Measurements from ENCODE around the gene MED16.
"Not testable (repeated sequence)": the region's sequence is repeated elsewhere in the genome, so short reads cannot be mapped to it uniquely, and the experiment has no call there.

The MED16 gene

DNA sequence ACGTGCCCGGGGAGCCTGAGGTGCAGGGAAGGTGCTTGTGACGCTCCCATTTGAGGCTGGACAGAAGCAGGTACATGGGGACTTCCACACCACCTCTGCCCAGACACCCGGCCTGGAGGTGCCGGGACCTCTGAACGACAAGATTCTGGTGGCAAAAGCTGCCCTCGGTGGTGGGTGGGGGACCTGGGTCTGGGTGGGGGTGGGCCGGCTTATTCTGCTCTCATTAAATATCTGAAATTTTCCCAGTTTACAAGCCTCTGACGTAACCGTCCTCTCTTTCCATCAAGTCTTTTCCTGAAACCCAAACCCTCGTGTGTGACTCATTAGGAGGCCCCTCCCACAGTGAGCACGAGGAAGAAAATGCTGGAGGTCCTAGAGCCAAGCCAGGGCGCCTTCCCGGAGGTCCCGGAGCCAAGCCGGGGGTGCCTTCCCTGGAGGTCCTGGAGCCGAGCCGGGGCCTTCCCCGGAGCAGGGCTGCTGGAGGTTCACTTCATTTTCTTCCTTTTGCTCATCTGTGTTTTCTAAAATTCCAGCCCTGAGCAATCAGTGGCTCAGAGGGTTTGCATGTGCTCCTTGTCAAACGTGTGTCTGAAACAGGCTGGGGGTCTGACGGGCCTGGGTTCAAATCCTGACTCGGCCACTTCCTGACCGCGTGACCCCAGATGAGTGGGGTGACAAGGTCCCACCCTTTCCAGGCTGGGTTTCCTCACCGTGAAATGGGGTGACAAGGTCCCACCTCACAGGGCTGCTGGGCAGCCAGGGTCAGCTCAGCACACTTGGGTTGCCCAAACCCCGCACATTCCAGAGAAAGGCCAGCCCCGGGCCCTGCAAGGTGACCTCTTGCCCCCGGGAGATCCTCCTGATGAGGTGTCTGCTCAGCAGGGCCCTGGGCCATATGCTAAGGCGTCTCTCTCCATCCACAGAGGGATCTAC lies 23.5 kb downstream of the MED16 start:
- no peak for DNase-seq

DNA sequence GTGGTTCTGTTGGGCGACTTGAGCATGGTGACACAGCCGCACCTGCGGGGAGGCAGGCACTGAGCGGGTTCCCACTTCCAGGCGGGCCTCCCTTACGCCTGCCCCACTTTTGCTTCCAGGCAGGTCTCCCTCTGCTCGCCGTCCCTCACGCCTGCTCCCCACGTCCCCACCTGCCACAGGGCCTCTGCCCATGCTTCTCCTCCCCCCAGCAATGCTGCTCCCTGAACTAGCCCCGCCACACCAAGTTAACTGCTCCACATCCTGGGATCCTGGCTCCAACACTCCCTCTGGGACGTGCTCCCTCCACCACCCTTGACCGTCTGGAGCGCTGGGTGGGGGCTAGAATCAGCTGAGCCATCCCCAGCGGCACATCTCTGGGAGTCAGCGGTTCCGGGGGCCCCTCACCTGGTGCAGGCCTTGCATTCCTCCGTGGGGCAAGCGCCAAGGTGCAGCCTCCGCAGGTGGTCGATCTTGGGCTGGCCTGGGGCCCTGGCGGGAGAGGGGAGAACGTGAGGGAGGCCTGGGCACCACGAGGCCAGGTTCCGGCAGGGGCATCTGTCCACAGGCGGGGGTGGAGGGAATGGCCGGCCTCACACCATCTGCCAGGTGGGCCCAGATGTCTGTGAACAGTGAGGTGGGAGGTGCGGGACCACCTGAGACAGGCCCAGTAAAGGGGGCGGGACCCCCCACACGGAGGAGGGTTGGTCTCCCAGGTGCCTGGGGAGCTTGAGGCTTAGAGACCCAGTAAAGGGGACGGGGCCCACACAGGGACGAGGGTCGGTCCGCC lies 24.3 kb downstream of the MED16 start:
- DNase-seq, result no peak

DNA sequence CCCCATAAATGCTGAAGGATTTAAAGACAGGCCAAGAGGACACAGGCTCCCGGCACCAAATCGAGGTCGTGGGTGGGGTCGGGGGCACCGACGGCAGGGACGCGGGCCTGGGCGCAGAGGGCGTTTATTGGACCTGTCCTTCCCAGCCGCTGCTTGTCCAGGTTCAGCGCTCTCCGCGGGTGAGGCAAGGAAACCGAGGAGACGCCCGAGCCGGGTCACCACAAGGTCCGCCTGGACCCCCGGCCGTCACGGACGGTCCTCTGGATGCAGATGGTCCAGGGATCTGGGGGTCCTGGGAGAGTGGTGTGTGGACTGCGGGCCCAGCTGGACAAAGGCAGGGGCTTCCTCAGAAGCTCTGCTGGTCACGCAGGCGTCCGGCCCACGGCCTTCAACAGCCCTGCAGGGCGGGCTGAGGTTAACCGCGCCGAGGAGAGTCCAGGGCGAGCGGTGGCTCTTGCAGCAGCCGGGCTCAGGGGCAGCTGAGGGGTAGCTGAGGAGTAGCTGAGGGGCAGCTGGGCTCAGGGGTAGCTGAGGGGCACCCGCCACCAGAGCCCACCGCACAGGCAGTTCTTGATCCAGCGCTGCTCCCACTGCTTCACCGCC lies 25.0 kb downstream of the MED16 start:
- no peak for DNase-seq

DNA sequence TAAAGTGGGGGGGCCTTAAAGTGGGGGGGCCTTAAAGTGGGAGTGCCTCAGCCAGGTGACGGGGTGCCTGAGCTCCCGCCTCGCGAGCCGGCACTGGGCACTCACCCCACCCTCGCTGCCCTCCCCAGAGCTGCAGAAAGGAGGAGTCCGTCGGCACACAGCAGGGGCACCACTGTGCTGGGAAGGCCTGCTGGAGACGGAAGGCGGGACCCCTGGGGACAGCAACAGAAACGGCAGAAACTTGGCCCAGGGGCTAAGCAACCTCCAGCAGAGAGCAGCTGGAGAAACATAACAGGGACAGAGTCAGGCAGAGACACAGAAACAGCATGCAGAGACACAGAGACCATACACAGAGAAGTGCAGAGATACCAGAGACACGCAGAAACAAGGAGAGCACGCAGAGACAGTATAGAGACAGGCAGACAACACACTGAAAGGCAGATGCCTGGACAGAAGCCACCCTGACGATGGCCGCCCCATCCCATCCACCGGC lies 25.6 kb downstream of the MED16 start:
- DNase-seq, result no peak

DNA sequence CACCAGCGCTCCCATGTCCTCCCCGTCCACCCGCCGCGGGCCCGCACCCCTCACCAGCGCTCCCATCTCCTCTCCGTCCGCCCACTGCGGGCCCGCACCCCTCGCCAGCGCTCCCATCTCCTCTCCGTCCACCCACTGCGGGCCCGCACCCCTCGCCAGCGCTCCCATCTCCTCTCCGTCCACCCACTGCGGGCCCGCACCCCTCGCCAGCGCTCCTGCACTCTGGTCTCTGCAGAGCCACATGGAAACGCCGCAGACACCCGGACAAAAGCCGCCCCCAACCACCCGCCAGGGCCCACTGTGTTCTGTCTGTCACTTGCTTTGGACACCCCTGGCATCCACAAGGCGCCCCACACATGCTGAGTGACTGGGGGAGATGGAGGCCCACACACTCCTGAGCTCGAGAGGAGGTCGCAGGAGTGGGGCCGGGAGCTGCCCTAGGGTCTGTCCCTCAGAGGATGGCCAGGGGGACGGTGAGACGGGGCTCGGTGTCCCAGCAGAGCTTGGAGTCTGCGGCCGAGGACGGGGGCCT lies 26.2 kb downstream of the MED16 start:
- DNase-seq, result no peak

DNA sequence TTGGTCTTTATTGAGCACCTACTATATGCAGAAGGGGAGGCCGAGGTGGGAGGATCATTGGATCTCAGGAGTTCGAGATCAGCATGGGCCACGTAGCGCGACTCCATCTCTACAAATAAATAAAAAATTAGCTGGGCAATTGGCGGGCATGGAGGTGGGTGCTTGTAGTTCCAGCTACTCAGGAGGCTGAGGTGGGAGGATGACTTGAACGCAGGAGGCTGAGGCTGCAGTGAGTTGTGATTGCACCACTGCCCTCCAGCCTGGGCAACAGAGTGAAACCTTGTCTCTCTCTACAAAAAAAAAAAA lies 29.7 kb downstream of the MED16 start:
- no peak for DNase-seq

DNA sequence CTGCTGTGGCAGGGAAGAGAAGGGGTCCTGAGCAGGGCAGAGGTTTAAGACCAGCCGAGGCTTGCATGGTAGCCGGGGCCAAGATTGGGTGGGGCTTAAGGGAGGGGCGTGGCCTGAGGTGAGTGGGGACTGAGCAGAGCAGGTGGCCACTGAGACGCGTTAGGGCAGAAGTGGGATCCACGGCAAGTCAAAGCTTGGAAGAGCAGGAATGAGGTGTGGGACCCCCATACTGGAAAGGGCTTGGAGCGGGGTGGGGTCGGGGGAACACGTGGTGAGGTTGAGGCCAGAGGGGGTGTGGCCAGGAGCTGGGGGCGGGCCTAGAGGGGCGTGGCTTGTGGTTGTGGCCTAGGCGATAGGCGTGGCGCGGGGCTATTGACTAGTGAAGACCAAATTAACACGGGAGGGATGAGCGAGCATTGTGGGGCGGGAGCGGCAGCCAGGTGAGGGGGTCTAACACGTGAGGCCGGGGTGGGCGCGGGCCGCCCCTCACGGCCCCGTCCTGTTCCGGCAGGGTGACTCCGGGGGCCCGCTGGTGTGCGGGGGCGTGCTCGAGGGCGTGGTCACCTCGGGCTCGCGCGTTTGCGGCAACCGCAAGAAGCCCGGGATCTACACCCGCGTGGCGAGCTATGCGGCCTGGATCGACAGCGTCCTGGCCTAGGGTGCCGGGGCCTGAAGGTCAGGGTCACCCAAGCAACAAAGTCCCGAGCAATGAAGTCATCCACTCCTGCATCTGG lies 30.2 kb downstream of the MED16 start:
- DNase-seq, result no peak

DNA sequence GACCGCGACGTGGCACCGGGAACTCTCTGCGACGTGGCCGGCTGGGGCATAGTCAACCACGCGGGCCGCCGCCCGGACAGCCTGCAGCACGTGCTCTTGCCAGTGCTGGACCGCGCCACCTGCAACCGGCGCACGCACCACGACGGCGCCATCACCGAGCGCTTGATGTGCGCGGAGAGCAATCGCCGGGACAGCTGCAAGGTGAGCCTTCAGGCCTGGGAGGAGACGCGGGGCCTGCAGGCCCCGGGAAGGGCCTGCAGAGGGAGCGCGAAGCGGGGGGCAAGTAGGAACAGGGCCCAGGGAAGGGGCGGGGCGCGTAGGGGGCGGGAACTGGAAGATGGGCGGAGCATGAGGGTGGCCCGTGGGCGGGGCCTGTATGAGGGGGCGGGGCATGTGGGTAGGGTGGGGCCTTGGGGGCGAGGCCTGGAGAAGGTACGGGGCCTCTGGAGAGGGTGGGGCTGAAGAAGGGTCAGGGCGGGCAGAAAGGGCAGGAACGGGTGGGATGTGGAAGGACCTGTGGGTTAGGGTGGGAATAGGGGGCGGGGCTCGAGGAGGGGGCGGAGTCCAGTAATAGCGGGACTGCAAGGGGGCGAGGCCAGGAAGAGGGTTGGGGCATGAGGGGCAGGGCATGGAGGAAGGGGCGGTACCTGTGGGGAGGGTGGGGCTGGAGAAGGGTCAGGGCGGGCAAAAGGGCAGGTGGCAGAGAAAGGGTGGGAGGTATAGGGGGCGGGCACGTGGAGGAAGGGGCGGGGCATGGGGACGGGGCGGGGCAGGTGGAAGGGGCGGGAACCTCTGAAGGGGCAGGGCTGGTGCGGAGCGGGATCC lies 31.0 kb downstream of the MED16 start:
- DNase-seq, result no peak

DNA sequence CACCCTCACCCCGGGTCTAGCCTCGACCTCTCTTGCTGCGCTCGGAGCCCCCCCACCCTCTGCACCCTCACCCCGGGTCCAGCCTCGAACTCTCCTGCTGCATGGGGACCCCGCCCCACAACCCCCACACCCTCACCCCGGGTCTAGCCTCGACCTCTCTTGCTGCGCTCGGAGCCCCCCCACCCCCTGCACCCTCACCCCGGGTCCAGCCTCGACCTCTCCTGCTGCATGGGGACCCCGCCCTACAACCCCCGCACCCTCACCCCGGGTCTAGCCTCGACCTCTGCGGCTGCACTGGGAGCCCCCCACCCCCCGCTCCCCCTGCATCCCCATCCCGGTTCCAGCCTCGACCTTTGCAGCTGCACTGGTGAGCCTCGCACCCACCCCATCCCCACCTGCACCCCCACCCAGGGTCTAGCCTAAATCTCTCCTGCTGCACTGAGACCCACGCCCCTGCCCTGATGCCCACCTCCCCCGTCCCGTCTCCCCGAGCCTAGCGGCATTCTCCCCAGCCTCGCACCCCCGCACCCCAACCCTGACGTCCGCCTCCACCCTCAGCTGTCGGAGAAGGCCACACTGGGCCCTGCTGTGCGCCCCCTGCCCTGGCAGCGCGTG lies 31.7 kb downstream of the MED16 start:
- no peak for DNase-seq

DNA sequence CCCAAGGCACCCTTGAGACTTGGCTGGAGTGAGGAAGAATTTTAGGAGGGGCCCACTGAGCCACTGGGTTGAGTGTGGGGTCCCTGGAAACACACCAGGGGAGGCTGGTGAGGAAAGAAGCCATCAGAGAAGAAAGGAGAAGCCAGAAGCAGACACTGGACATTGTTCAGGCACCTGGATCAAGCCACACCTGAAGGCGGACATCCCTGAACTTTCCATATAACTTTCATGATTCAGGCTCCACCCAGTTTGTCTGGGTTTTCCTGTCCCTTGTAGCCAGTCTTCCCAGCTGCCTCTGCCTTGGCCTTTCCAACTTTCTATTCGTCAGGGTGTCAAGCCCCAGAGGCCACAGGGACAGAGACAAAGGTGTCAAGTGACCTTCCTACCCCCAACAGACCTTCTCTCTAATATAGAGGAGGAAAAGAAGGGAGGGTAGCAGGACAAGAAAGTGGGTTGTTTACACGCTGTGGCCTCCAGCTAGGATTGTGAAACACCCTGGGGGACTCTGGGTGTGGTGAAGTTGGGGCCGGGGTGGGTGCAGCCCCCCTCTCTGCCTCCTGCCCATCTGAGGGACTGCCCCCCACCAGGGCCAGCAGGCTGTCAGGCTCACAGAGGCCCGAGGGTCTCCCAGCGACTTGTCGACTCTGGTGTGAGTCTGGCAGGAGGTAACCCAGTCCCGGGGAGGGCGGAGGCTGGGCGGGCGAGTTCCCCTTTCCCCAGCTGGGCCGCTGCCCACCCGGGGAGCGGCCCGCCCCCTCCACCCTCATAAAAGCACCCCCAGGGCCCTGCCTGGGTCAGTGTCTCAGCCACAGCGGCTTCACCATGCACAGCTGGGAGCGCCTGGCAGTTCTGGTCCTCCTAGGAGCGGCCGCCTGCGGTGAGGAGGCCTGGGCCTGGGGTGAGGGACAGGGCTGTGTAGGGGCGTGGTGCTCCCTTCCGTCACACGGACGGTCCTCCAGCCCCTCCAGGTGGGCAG lies 33.8 kb downstream of the MED16 start, which contains the start of gene CFD:
TSS of gene CFD (plus strand) at position 797 of the 976 bp plus-strand sequence. CDS start at position 823, 26 bp downstream.
- no peak for DNase-seq

DNA sequence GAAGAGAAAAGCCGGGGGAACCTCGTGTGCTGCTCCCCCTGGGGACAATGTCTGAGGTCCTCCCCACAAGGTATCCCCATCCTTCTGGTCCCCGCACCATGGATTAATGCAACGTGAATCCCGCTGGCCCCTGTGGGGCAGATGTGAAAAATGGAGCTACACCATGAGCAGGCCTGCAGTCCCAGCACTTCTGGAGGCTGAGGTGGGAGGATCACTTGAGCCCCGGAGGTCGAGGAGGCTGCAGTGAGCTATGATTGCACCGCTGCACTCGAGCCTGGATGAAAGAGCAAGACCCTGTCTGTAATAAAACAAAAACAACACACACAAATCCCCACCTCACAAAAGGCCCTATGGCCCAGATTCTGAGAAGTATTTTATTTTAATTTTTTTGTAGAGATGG lies 34.7 kb downstream of the MED16 start:
- DNase-seq, result no peak

DNA sequence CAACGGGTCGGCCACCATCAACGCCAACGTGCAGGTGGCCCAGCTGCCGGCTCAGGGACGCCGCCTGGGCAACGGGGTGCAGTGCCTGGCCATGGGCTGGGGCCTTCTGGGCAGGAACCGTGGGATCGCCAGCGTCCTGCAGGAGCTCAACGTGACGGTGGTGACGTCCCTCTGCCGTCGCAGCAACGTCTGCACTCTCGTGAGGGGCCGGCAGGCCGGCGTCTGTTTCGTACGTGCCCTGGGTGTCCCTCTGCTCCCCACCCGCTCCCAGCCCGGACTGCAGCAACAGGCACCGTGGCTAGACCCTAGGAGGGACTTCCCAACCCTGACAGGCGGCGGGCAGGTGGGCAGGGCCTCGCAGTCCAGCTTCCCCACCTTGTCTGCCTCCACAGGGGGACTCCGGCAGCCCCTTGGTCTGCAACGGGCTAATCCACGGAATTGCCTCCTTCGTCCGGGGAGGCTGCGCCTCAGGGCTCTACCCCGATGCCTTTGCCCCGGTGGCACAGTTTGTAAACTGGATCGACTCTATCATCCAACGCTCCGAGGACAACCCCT lies 37.3 kb downstream of the MED16 start:
- DNase-seq, result no peak

DNA sequence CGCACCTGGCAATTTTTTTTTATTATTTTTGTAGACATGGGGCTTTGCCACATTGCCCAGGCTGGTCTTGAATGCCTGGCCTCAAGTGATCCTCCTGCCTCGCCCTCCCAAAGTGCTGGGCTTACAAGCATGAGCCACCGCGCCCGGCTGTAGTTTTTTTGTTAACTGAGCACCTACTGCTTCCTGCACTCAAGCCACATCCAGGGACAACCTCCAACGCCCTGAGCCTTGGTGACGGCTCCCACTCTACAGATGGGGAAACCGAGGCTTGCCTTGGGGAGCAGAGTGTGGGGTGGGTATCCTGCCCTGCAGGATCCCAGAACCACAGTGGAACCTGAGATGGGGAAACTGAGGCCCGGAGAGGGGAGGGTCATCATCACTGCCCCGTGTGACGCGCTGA lies 37.8 kb downstream of the MED16 start:
- DNase-seq, result no peak

DNA sequence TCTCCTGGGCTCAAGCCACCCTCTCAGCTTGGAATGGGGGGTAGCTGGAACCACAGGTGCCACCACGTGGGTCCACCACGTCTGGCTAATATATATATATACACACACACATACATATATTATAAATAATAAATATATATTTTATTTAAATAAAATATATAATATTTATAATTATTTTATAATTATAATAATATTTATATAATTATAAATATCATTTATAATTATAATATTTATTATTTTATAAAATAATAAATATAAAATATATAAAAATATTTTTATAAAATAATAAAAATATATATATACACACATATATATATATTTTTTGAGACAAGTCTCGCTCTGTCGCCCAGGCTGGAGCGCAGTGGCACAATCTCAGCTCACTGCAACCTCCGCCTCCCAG lies 38.4 kb downstream of the MED16 start:
- no peak for DNase-seq

DNA sequence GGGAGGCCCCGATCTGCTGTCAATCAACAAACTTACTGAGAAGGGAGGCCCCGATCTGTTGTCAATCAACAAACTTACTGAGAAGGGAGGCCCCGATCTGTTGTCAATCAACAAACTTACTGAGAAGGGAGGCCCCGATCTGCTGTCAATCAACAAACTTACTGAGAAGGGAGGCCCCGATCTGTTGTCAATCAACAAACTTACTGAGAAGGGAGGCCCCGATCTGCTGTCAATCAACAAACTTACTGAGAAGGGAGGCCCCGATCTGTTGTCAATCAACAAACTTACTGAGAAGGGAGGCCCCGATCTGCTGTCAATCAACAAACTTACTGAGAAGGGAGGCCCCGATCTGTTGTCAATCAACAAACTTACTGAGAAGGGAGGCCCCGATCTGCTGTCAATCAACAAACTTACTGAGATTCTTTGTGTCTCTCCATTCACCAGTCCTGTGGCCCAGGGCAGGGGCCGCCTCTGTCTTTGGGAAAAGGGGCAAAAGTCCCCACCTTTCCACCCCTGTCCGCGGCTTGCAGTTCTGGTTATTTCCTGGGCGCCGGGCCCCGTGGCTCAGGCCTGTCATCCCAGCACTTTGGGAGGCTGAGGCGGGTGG lies 39.3 kb downstream of the MED16 start:
- DNase-seq, result not testable (repeated sequence)

DNA sequence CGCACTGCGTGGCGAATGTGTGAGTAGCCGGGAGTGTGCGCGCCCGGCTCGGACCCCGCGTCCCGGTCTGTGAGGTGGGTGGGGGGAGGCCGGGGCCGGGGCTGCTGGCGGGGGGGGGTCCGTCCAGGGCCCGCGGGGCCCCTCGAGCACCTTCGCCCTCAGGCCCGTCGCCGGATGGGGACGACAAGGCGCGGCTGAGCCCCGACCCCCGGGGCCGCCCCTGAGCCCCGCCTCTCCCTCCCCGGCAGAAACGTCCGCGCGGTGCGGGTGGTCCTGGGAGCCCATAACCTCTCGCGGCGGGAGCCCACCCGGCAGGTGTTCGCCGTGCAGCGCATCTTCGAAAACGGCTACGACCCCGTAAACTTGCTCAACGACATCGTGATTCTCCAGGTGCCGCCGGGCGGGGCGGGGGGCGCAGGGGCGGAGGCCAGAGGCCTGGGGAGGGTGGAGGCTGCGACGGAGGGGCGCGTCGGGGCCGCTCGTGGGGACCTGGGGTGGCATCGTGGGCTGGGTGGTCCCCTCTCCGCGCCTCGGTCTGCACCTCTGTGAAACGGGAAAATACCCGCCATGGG lies 39.9 kb downstream of the MED16 start:
- DNase-seq, result no peak

DNA sequence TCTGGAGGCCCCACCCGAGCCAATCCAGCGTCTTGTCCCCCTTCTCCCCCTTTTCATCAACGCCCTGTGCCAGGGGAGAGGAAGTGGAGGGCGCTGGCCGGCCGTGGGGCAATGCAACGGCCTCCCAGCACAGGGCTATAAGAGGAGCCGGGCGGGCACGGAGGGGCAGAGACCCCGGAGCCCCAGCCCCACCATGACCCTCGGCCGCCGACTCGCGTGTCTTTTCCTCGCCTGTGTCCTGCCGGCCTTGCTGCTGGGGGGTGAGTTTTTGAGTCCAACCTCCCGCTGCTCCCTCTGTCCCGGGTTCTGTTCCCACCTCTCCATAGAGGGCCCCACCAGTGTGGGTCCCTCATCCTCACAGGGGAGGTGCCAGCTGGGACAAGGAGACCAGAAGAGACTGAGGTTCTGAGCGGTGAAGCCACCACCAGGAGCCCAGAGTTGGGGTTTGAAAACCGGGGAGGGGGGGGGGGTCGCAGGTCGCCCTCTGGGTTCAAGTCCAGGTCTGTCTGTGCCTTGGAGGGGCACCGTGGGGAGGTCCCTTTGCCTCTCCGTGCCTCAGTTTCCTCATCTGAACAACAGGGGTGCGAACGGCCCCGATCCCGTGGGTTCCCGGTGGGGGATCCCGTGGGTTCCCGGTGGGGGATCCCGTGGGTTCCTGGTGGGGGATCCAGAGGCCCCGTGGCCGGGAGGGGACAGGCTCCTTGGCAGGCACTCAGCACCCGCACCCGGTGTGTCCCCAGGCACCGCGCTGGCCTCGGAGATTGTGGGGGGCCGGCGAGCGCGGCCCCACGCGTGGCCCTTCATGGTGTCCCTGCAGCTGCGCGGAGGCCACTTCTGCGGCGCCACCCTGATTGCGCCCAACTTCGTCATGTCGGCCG lies 40.6 kb downstream of the MED16 start, which contains the start of gene ELANE:
TSS of gene ELANE (plus strand) at position 168 of the 878 bp plus-strand sequence. CDS start at position 194, 26 bp downstream.
- DNase-seq, result no peak

DNA sequence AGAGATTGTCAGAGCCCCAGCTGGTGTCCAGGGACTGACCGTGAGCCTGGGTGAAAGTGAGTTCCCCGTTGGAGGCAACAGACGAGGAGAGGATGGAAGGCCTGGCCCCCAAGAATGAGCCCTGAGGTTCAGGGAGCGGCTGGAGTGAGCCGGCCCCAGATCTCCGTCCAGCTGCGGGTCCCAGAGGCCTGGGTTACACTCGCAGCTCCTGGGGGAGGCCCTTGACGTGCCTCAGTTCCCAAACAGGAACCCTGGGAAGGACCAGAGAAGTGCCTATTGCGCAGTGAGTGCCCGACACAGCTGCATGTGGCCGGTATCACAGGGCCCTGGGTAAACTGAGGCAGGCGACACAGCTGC lies 42.0 kb downstream of the MED16 start:
- DNase-seq, result no peak
